H9 (cell line): ENCODE measurements around the gene VGLL1. TPM values are rescaled to one million over a fixed set of nuclear protein-coding genes. Genes with fewer than 3 reads are reported as not detected.

Experiments
- DNase-seq: peaks from one replicate; pipeline ENCODE4 v3.0.0-alpha.2; 2017
- H2AFZ ChIP-seq: one replicate; pipeline ENCODE4 v1.6.1; 2013; ENCODE audit warnings: mild to moderate bottlenecking, low read length, control low read depth, moderate library complexity
- H2AK5ac ChIP-seq: 2 replicates; pipeline ENCODE4 v1.6.1; 2013; ENCODE audit warnings: low read length, control low read depth, mixed read lengths; ENCODE audit not compliant: insufficient read length
- H2BK120ac ChIP-seq: one replicate; pipeline ENCODE4 v1.6.1; 2013; ENCODE audit warnings: low read depth, mild to moderate bottlenecking, low read length, control low read depth, inconsistent platforms; ENCODE audit not compliant: poor library complexity, severe bottlenecking
- H2BK12ac ChIP-seq: 2 replicates; pipeline ENCODE4 v1.6.1; 2013; ENCODE audit warnings: low read length, control low read depth, mixed read lengths, low read depth; ENCODE audit not compliant: insufficient read length
- H2BK15ac ChIP-seq: 2 replicates; pipeline ENCODE4 v1.6.1; 2013; ENCODE audit warnings: low read depth, low read length, control low read depth
- H2BK20ac ChIP-seq: one replicate; pipeline ENCODE4 v1.6.1; 2013; ENCODE audit warnings: low read depth, mild to moderate bottlenecking, low read length, control low read depth, inconsistent platforms; ENCODE audit not compliant: poor library complexity, severe bottlenecking
- H2BK5ac ChIP-seq: 2 replicates; pipeline ENCODE4 v1.6.1; 2013; ENCODE audit warnings: low read length, control low read depth, mixed read lengths; ENCODE audit not compliant: insufficient read length
- H3K14ac ChIP-seq: 2 replicates; pipeline ENCODE4 v1.6.1; 2013; ENCODE audit warnings: low read length, control low read depth; ENCODE audit not compliant: insufficient read depth
- H3K18ac ChIP-seq: 2 replicates; pipeline ENCODE4 v1.6.1; 2013; ENCODE audit warnings: low read depth, mild to moderate bottlenecking, mixed read lengths, low read length, control low read depth; ENCODE audit not compliant: insufficient read length
- H3K23ac ChIP-seq: 2 replicates; pipeline ENCODE4 v1.6.1; 2013; ENCODE audit warnings: low read length, control low read depth, mixed read lengths, low read depth; ENCODE audit not compliant: insufficient read length
- H3K23me2 ChIP-seq: 2 replicates; pipeline ENCODE4 v1.6.1; 2013; ENCODE audit warnings: low read depth, mild to moderate bottlenecking, mixed read lengths, low read length, control low read depth; ENCODE audit not compliant: insufficient read length, poor library complexity, severe bottlenecking
- H3K27ac ChIP-seq: 2 replicates; pipeline ENCODE4 v1.5.1; 2013; ENCODE audit warnings: low read length, control low read depth, mixed read lengths, low read depth; ENCODE audit not compliant: insufficient read length
- H3K27me3 ChIP-seq: 2 replicates; pipeline ENCODE4 v1.6.1; 2013; ENCODE audit warnings: low read length, control low read depth, inconsistent platforms; ENCODE audit not compliant: insufficient read depth
- H3K4ac ChIP-seq: 2 replicates; pipeline ENCODE4 v1.6.1; 2013; ENCODE audit warnings: low read depth, mild to moderate bottlenecking, control low read depth, inconsistent platforms, low read length, moderate library complexity
- H3K4me1 ChIP-seq: 2 replicates; pipeline ENCODE4 v1.6.1; 2013; ENCODE audit warnings: low read length, control low read depth, inconsistent platforms; ENCODE audit not compliant: insufficient read depth
- H3K4me2 ChIP-seq: 2 replicates; pipeline ENCODE4 v1.6.1; 2013; ENCODE audit warnings: low read length, control low read depth, mixed read lengths; ENCODE audit not compliant: insufficient read length, insufficient read depth
- H3K56ac ChIP-seq: 2 replicates; pipeline ENCODE4 v1.6.1; 2013; ENCODE audit warnings: low read depth, mild to moderate bottlenecking, mixed read lengths, low read length, control low read depth; ENCODE audit not compliant: insufficient read length
- H3K79me1 ChIP-seq: 2 replicates; pipeline ENCODE4 v1.6.1; 2013; ENCODE audit warnings: low read depth, mild to moderate bottlenecking, moderate library complexity, low read length, control low read depth, inconsistent platforms; ENCODE audit not compliant: insufficient read depth, poor library complexity, severe bottlenecking
- H3K79me2 ChIP-seq: 2 replicates; pipeline ENCODE4 v1.6.1; 2013; ENCODE audit warnings: low read length, control low read depth, inconsistent platforms; ENCODE audit not compliant: insufficient read depth
- H3K9ac ChIP-seq: 2 replicates; pipeline ENCODE4 v1.6.1; 2013; ENCODE audit warnings: low read length, control low read depth, mixed read lengths; ENCODE audit not compliant: insufficient read length; ENCODE audit errors: extremely low read depth
- H3K9me3 ChIP-seq: one replicate; pipeline ENCODE4 v1.6.1; 2013; ENCODE audit warnings: low read depth, low read length, inconsistent platforms; ENCODE audit not compliant: control insufficient read depth
- H3T11ph ChIP-seq: one replicate; pipeline ENCODE4 v1.6.1; 2013; ENCODE audit warnings: mild to moderate bottlenecking, low read length, control low read depth, inconsistent platforms
- H4K20me1 ChIP-seq: one replicate; pipeline ENCODE4 v1.6.1; 2013; ENCODE audit not compliant: control insufficient read depth, insufficient read length, insufficient read depth
- H4K5ac ChIP-seq: 2 replicates; pipeline ENCODE4 v1.6.1; 2013; ENCODE audit warnings: low read depth, mild to moderate bottlenecking, mixed read lengths, low read length, control low read depth; ENCODE audit not compliant: insufficient read length
- H4K8ac ChIP-seq: replicated peaks from 2 replicates; pipeline ENCODE4 v1.6.1; 2013; ENCODE audit warnings: low read length, control low read depth, mixed read lengths, low read depth; ENCODE audit not compliant: insufficient read length
- H4K91ac ChIP-seq: 2 replicates; pipeline ENCODE4 v1.6.1; 2013; ENCODE audit warnings: low read depth, mild to moderate bottlenecking, moderate library complexity, mixed read lengths, low read length, control low read depth; ENCODE audit not compliant: insufficient read length
- H3K27ac Mint-ChIP-seq, 3 experiments: 2 replicates in 2 of 3; 3 replicates in 1 of 3; pipeline ENCODE4 v1.8.0; 2020 to 2021; ENCODE audit warnings: mixed read lengths in 3 of 3, mild to moderate bottlenecking in 1 of 3, moderate library complexity in 1 of 3
- H3K27me3 Mint-ChIP-seq: 2 replicates; pipeline ENCODE4 v1.8.0; 2021; ENCODE audit warnings: low read depth, mild to moderate bottlenecking, moderate library complexity, mixed read lengths
- H3K36me3 Mint-ChIP-seq, 3 experiments: 2 replicates in 2 of 3; 3 replicates in 1 of 3; pipeline ENCODE4 v1.8.0; 2020 to 2021; ENCODE audit warnings: low read depth in 3 of 3, mixed read lengths in 3 of 3; ENCODE audit not compliant: insufficient read depth in 1 of 3
- H3K4me1 Mint-ChIP-seq, 2 experiments: 2 replicates each; pipeline ENCODE4 v1.8.0; 2020; ENCODE audit warnings: mixed read lengths in 2 of 2
- H3K4me3 Mint-ChIP-seq, 2 experiments: 2 replicates in 1 of 2; 3 replicates in 1 of 2; pipeline ENCODE4 v1.8.0; 2020 to 2021; ENCODE audit warnings: mild to moderate bottlenecking in 2 of 2, mixed read lengths in 2 of 2, moderate library complexity in 1 of 2
- H3K9me3 Mint-ChIP-seq, 2 experiments: 2 replicates in 1 of 2; 3 replicates in 1 of 2; pipeline ENCODE4 v1.8.0; 2020; ENCODE audit warnings: mild to moderate bottlenecking in 2 of 2, mixed read lengths in 2 of 2, moderate library complexity in 1 of 2
- CTCF ChIP-seq: fragments of 200-600 bp; sonication (generic); conservative IDR thresholded peaks from 3 replicates; pipeline ENCODE4 v1.8.0; 2021; ENCODE audit warnings: antibody characterized with exemption, mild to moderate bottlenecking
- WGBS: extraction: QIAGEN DNeasy Blood & Tissue Kit; methylation state at CpG from one replicate; pipeline ENCODE4 v1.1.7; 2013; ENCODE audit warnings: missing lambda C conversion rate, low lambda C conversion rate, mixed read lengths; ENCODE audit not compliant: insufficient read length; ENCODE audit errors: extremely low coverage; 5-methylcytosine and 5-hydroxymethylcytosine counted together
- total RNA-seq: library from RNA; stranded (reverse); gene quantifications from 2 replicates; pipeline ENCODE4 v1.2.1, GENCODE V29; 2021

Gene VGLL1
- total RNA-seq, 1 experiment from 2014 or later, result not detected

GRCh38 chrX:136529795-136530194 is 2.2 kb upstream of the VGLL1 start:
- whole genome bisulfite sequencing, result no CpG with 5 or more reads among the region's 2 CpGs
- Mint-ChIP-seq H3K9me3 (peaks cover 58 to 68% of the 10 kb centered on the region in 2 experiments), H3K27me3 (peaks cover 6% of the 10 kb centered on the region), H3K36me3 (peaks cover 0 to 6% (median 1%) of the 10 kb centered on the region in 3 experiments; a peak in 3 of 7 replicates), H3K4me1 (peaks cover 0 to 8% of the 10 kb centered on the region in 2 experiments; a peak in 1 of 4 replicates), H3K4me3 (no peak overlapping the region), H3K27ac (no peak overlapping the region)
- H3K18ac ChIP-seq, result no peak overlapping the region
- no peaks in the 10 kb centered on the region for H3K79me1 ChIP-seq
- no peaks in the 10 kb centered on the region for H3K23me2 ChIP-seq
- no peak for TF ChIP-seq CTCF
- no peak overlapping the region for H3K23ac ChIP-seq
- no peak overlapping the region for H2BK20ac ChIP-seq
- no peak overlapping the region for H3K14ac ChIP-seq
- H3K27me3 ChIP-seq, result no peaks in the 10 kb centered on the region
- no peak overlapping the region for H4K91ac ChIP-seq
- H3K9ac ChIP-seq, result no peak overlapping the region
- H2BK5ac ChIP-seq, result no peak overlapping the region
- H4K20me1 ChIP-seq, result no peaks in the 10 kb centered on the region
- H4K8ac ChIP-seq, result no peak overlapping the region
- no peak for DNase-seq
- H2BK15ac ChIP-seq, result no peak overlapping the region
- no peak overlapping the region for H3T11ph ChIP-seq
- H3K4me2 ChIP-seq, result no peak overlapping the region
- no peak overlapping the region for H4K5ac ChIP-seq
- no peak overlapping the region for H2AFZ ChIP-seq
- no peak overlapping the region for H2AK5ac ChIP-seq
- no peak overlapping the region for H3K4ac ChIP-seq
- no peak overlapping the region for H2BK120ac ChIP-seq
- H3K79me2 ChIP-seq, result no peaks in the 10 kb centered on the region
- H3K56ac ChIP-seq, result no peak overlapping the region
- H3K4me1 ChIP-seq, result no peaks in the 10 kb centered on the region
- no peak overlapping the region for H3K27ac ChIP-seq
- no peak overlapping the region for H2BK12ac ChIP-seq
- peaks cover 52% of the 10 kb centered on the region for H3K9me3 ChIP-seq
